Stimulated activated CD4-positive, alpha-beta T cell treated with anti-CD3 and anti-CD28 coated beads, Interleukin-2, amount 100 ng/mL, for 4 hours (primary cell): Measurements from ENCODE around the gene UCP3.

ENCODE experiments used
- DNase-seq: peaks from one replicate; pipeline ENCODE4 v3.0.0-alpha.2; 2020; ENCODE audit warnings: low read depth

Gene UCP3

GRCh38 chr11:73977856-73978519, 30.9 kb downstream of the UCP3 start:
- no peak for DNase-seq

GRCh38 chr11:73976451-73977151, 32.3 kb downstream of the UCP3 start:
- no peak for DNase-seq

- DNase-seq = no peak
These were observed 33.5 kb downstream of the UCP3 start for GRCh38 chr11:73975479-73975757.

- no peak for DNase-seq
These were observed 34.0 kb downstream of the UCP3 start for GRCh38 chr11:73974604-73975478.

GRCh38 chr11:73972620-73973449, 36.0 kb downstream of the UCP3 start:
- no peak for DNase-seq

GRCh38 chr11:73972187-73972586, 36.7 kb downstream of the UCP3 start:
- DNase-seq = no peak

- DNase-seq = no peak
These were observed 37.6 kb downstream of the UCP3 start for GRCh38 chr11:73971175-73971719.

- no peak for DNase-seq
These were observed 38.7 kb downstream of the UCP3 start for GRCh38 chr11:73969991-73970800.

GRCh38 chr11:73969091-73969490, 39.8 kb downstream of the UCP3 start:
- no peak for DNase-seq

- DNase-seq = no peak
These were observed 40.4 kb downstream of the UCP3 start for GRCh38 chr11:73968356-73968966.

- no peak for DNase-seq
These were observed 43.1 kb downstream of the UCP3 start for GRCh38 chr11:73965764-73966121.

- no peak for DNase-seq
These were observed 43.7 kb downstream of the UCP3 start for GRCh38 chr11:73965076-73965763.

- DNase-seq = no peak
These were observed 45.0 kb downstream of the UCP3 start for GRCh38 chr11:73963861-73964260.

GRCh38 chr11:73962101-73962705, 46.7 kb downstream of the UCP3 start:
- DNase-seq = no peak

- DNase-seq = no peak
These were observed 47.6 kb downstream of the UCP3 start for GRCh38 chr11:73961321-73961720.

GRCh38 chr11:73958521-73959141, 50.3 kb downstream of the UCP3 start:
- no peak for DNase-seq

GRCh38 chr11:73957654-73958361, 51.1 kb downstream of the UCP3 start:
- no peak for DNase-seq

GRCh38 chr11:73956876-73957653, 51.8 kb downstream of the UCP3 start:
- DNase-seq = no peak
